Heart right ventricle (tissue), 16 donors: ENCODE measurements around the gene DHRS9. TPM values are rescaled to one million over a fixed set of nuclear protein-coding genes. Genes with fewer than 3 reads are reported as not detected.
A peak's percentile ranks its signal among the peaks of the same experiment; 100 is the strongest.

Experiments
- ATAC-seq, 8 donors: fragments of 200-7000 bp; cut with Tn5 transposase; one replicate each; pipeline ENCODE4 v1.9.1; 2020; ENCODE audit warnings: mild to moderate bottlenecking in 8 of 8, moderate library complexity in 8 of 8, moderate number of reproducible peaks in 1 of 8
- DNase-seq, 2 donors: peaks; one replicate each; pipeline ENCODE4 v3.0.0-alpha.2; 2020
- H3K27ac ChIP-seq, 10 donors: fragments of 200-600 bp; sonication (generic) in 2 of 10; one replicate each; pipeline versions ENCODE4 v1.5.0 to v1.8.0; 2020 to 2022; ENCODE audit warnings: mild to moderate bottlenecking in 3 of 10
- H3K27me3 ChIP-seq, 7 donors: fragments of 200-600 bp; one replicate each; pipeline ENCODE4 v1.8.0; 2021 to 2022; ENCODE audit warnings: mild to moderate bottlenecking in 2 of 7
- H3K36me3 ChIP-seq, 9 donors: fragments of 200-600 bp; sonication (generic) in 1 of 9; one replicate each; pipeline versions ENCODE4 v1.5.0 to v1.8.0; 2020 to 2022; ENCODE audit warnings: mild to moderate bottlenecking in 2 of 9
- H3K4me1 ChIP-seq, 9 donors: fragments of 200-600 bp; sonication (generic) in 1 of 9; one replicate each; pipeline versions ENCODE4 v1.5.0 to v1.8.0; 2020 to 2022; ENCODE audit warnings: mild to moderate bottlenecking in 4 of 9
- H3K4me3 ChIP-seq, 10 donors: fragments of 200-600 bp; sonication (generic) in 2 of 10; one replicate each; pipeline versions ENCODE4 v1.5.0 to v1.8.0; 2020 to 2022; ENCODE audit warnings: mild to moderate bottlenecking in 7 of 10, moderate library complexity in 2 of 10
- H3K9me3 ChIP-seq, 11 donors: fragments of 200-600 bp in 10 of 11; sonication (generic) in 2 of 11; one replicate each; pipeline versions ENCODE4 v1.5.0 to v1.8.0; 2013 to 2022; ENCODE audit warnings: mild to moderate bottlenecking in 2 of 11, control low read depth in 1 of 11, moderate library complexity in 1 of 11
- CTCF ChIP-seq, 9 donors: fragments of 200-600 bp; sonication (generic) in 2 of 9; IDR thresholded peaks; one replicate each; pipeline versions ENCODE4 v1.5.0 to v1.8.0; 2021 to 2022; ENCODE audit warnings: antibody characterized with exemption in 9 of 9, mild to moderate bottlenecking in 5 of 9, moderate library complexity in 1 of 9
- WGBS, 2 donors: extraction: QIAGEN DNeasy Blood & Tissue Kit; methylation state at CpG; one replicate each; pipeline ENCODE4 v1.1.7; 2013; ENCODE audit warnings: inconsistent platforms in 1 of 2; 5-methylcytosine and 5-hydroxymethylcytosine counted together
- intact Hi-C, 10 donors: fragments of 100-400 bp; cut with DNase I; formaldehyde crosslinking; loops; one replicate each; pipeline versions ENCODE4 v1.11.1 to v1.14.2; 2022
- polyA plus RNA-seq, 2 donors: library from polyadenylated mRNA; stranded (reverse); fragments of 200-250 nt; gene quantifications; one replicate each; pipeline ENCODE4 v1.2.3, GENCODE V29; 2013
- total RNA-seq, 10 donors: library from RNA; stranded (reverse); fragmentation: NEBNext Ultra II Directional in 3 of 10; extraction: Animal tissue kit (Norgen Biotek cat#: 25700) in 3 of 10; gene quantifications; one replicate each; pipeline versions ENCODE4 v1.2.1 to v1.2.4, GENCODE V29; 2021 to 2023
- donor health status: Arrhythmogenic right ventricular cardiomyopathy.
- donor health status: ischemic (EF 13 %, LVEDD 7.1; RV severe dilation, severe dysfunction).
- donor health status: healthy with polysubstance abuse.
- donor health status: DM: no; HTN: yes; CAD: no.
- donor health status: DM: no; HTN: no; CAD: no.
- donor health status: ischemic (EF 25% LVEDD 6.9; RV normal size, moderate dysfunction).
- donor health status: ischemic (EF 25% LVEDD 5.7; RV mildly dilated, moderate dysfunction).
- donor health status: healthy.
- donor health status: DM: yes; HTN: yes; CAD: no.
- donor health status: Ischemic cardiomyopathy.
- donor health status: ischemic (EF 35%, LVEDD 5.7; RV mildly dilated, moderate dysfunction).
- donor health status: nonischemic (EF 11% LVEDD 7.7; RV severe dilation, severe dysfunction).
- donor health status: DM: yes; HTN: yes; CAD: no.
- donor health status: PGD.
- donor health status: ischemic (EF 29% LVEDD 5.4; RV normal size, mild dysfunction).
- donor health status: nonischemic (EF 23%, LVEDD 6.1; RV moderate dilation, normal function).

The DHRS9 gene
- total and polyA plus RNA-seq, 12 donors = 0.17 to 10.4 (median 1.5) TPM

GRCh38 chr2:169109502-169110409, 40.4 kb downstream of the DHRS9 start:
- no peak overlapping the region for H3K4me3 ChIP-seq
- ATAC-seq (peak; percentile 73 to 91 (median 84)), DNase-seq (peak; percentile 56 to 71)
- H3K27ac ChIP-seq = no peak overlapping the region
- no peaks in the 10 kb centered on the region for H3K9me3 ChIP-seq
- peaks cover 0 to 52% (median 0%) of the 10 kb centered on the region in 9 donors for H3K4me1 ChIP-seq
- intact Hi-C loops = loop anchor here in 6 of 10 donors (1.0 to 10.0 kb wide), 6 partner anchors 31 to 288 kb away; no protein-coding TSS in a partner anchor
- H3K36me3 ChIP-seq = no peaks in the 10 kb centered on the region
- WGBS, 2 donors = 44 to 46% methylated on average over 21 of the region's 21 CpGs
- peak; percentile 59 to 91 (median 81) for TF ChIP-seq CTCF (IDR thresholded peaks at IDR 0.05)
- no peaks in the 10 kb centered on the region for H3K27me3 ChIP-seq

GRCh38 chr2:169110419-169110818, 41.1 kb downstream of the DHRS9 start:
- TF ChIP-seq CTCF (IDR thresholded peaks at IDR 0.05) = no peak
- 83 to 89% methylated on average over 7 of the region's 7 CpGs for WGBS, 2 donors
- Histone ChIP-seq H3K4me3 (no peak overlapping the region), H3K9me3 (no peaks in the 10 kb centered on the region), H3K27ac (no peak overlapping the region), H3K36me3 (no peaks in the 10 kb centered on the region), H3K27me3 (no peaks in the 10 kb centered on the region), H3K4me1 (peaks cover 0 to 46% (median 0%) of the 10 kb centered on the region in 9 donors)
- ATAC-seq (no peak), DNase-seq (no peak)
- intact Hi-C loops = loop anchor here in 2 of 10 donors (2.0 to 10.0 kb wide), 3 partner anchors 30 to 284 kb away; no protein-coding TSS in a partner anchor

GRCh38 chr2:169110916-169111315, 41.6 kb downstream of the DHRS9 start:
- no peak for TF ChIP-seq CTCF (IDR thresholded peaks at IDR 0.05)
- ATAC-seq (no peak), DNase-seq (no peak)
- Histone ChIP-seq H3K4me1 (peaks cover 0 to 42% (median 0%) of the 10 kb centered on the region in 9 donors), H3K27ac (no peak overlapping the region), H3K36me3 (no peaks in the 10 kb centered on the region), H3K9me3 (no peaks in the 10 kb centered on the region), H3K4me3 (no peak overlapping the region), H3K27me3 (no peaks in the 10 kb centered on the region)
- intact Hi-C loops = loop anchor here in 2 of 10 donors (2.0 to 10.0 kb wide), 3 partner anchors 30 to 284 kb away; no protein-coding TSS in a partner anchor
- 52 to 62% methylated on average over 18 of the region's 18 CpGs for WGBS, 2 donors

GRCh38 chr2:169112841-169113240, 43.5 kb downstream of the DHRS9 start:
- no peak overlapping the region for H3K4me3 ChIP-seq
- intact Hi-C loops = loop anchor here in 2 of 10 donors (5.0 to 10.0 kb wide), 2 partner anchors 164 to 282 kb away; no protein-coding TSS in a partner anchor
- peaks cover 0 to 33% (median 7%) of the 10 kb centered on the region in 9 donors for H3K4me1 ChIP-seq
- WGBS, 2 donors = 83 to 89% methylated on average over 6 of the region's 6 CpGs
- H3K9me3 ChIP-seq = no peaks in the 10 kb centered on the region
- no peak overlapping the region for H3K27ac ChIP-seq
- no peak for TF ChIP-seq CTCF (IDR thresholded peaks at IDR 0.05)
- H3K27me3 ChIP-seq = no peaks in the 10 kb centered on the region
- no peaks in the 10 kb centered on the region for H3K36me3 ChIP-seq
- DNase-seq (no peak), ATAC-seq (no peak)
